HTR-8/SVneo (cell line): ENCODE results near the gene LMTK3.

Experiments used
- DNase-seq: peaks from one replicate; pipeline ENCODE4 v3.0.0; 2011; ENCODE audit warnings: low spot score, mixed read lengths; ENCODE audit not compliant: insufficient read length
- FAIRE-seq: peaks from 2 replicates; lab custom pipeline; 2011; peaks lifted over from hg19 to GRCh38; lab: Jason Lieb, UNC

LMTK3 gene

GRCh38 chr19:48509467-48510194 lies 2.0 kb downstream of the LMTK3 start:
- DNase-seq, result no peak
- FAIRE-seq, result no peak

- no peak for FAIRE-seq
Observed at GRCh38 chr19:48508729-48509411, 2.8 kb downstream of the LMTK3 start.

GRCh38 chr19:48507911-48508439 lies 3.7 kb downstream of the LMTK3 start:
- FAIRE-seq (no peak), DNase-seq (no peak)

More at GRCh38 chr19:48508729-48509411, 2.8 kb downstream of the LMTK3 start:
- no peak for DNase-seq

- DNase-seq, result no peak
- FAIRE-seq, result no peak
Observed at GRCh38 chr19:48506138-48506733, 5.4 kb downstream of the LMTK3 start.

- DNase-seq (no peak), FAIRE-seq (peak; percentile 52)
Observed at GRCh38 chr19:48502350-48503018, 9.2 kb downstream of the LMTK3 start.

GRCh38 chr19:48501494-48502349 lies 9.9 kb downstream of the LMTK3 start:
- no peak for DNase-seq
- peak; percentile 54 for FAIRE-seq

- FAIRE-seq (no peak), DNase-seq (no peak)
Observed at GRCh38 chr19:48500830-48501493, 10.7 kb downstream of the LMTK3 start.

GRCh38 chr19:48499316-48500090 lies 12.1 kb downstream of the LMTK3 start:
- DNase-seq (no peak), FAIRE-seq (no peak)

GRCh38 chr19:48498595-48499311 lies 12.9 kb downstream of the LMTK3 start:
- DNase-seq (no peak), FAIRE-seq (no peak)

GRCh38 chr19:48497728-48498594 lies 13.7 kb downstream of the LMTK3 start:
- FAIRE-seq (no peak), DNase-seq (no peak)

GRCh38 chr19:48496959-48497727 lies 14.5 kb downstream of the LMTK3 start:
- FAIRE-seq (no peak), DNase-seq (no peak)

GRCh38 chr19:48495396-48495795 lies 16.2 kb downstream of the LMTK3 start:
- FAIRE-seq, result no peak
- DNase-seq, result no peak

GRCh38 chr19:48493718-48494401 lies 17.8 kb downstream of the LMTK3 start:
- DNase-seq, result no peak
- FAIRE-seq, result no peak

- peak; percentile 94 for DNase-seq
- no peak for FAIRE-seq
Observed at GRCh38 chr19:48492925-48493717, 18.5 kb downstream of the LMTK3 start.

- no peak for FAIRE-seq
- DNase-seq, result no peak
Observed at GRCh38 chr19:48491793-48492123, 19.9 kb downstream of the LMTK3 start.
